ENCODE measurements around the gene IP6K2. TPM values are rescaled to one million over a fixed set of nuclear protein-coding genes. Genes with fewer than 3 reads are reported as not detected.

The IP6K2 gene
- total and polyA plus RNA-seq, 2 of the 8 experiments (the other 6 are each of a cell fraction or from before 2014, with no cell fraction given), result 95.8 to 144 TPM

GRCh38 chr3:48681541-48681880, 35.5 kb downstream of the IP6K2 start:
- Histone ChIP-seq H3K4ac (replicated peaks; ENCODE audit: insufficient read length, low read depth, low read length) (no peak overlapping the region), H3K4me3 (ENCODE audit: extremely low read depth in 1 of 4, insufficient read depth in 2 of 4, low read depth in 3 of 4, low read length in 4 of 4) (no peak overlapping the region), H2BK120ac (replicated peaks; ENCODE audit: low read depth, low read length) (no peak overlapping the region), H3K9ac (replicated peaks in 1 of 4; ENCODE audit: extremely low read depth in 1 of 4, low read depth in 3 of 4, low read length in 3 of 4) (no peak overlapping the region), H3K27ac (ENCODE audit: low read depth, low read length) (no peak overlapping the region), H3K23me2 (ENCODE audit: low read depth, low read length) (peaks cover 8% of the 10 kb centered on the region; the same call in 1 of the 2 replicates), H2AK5ac (ENCODE audit: low read depth, low read length) (no peak overlapping the region), H3K36me3 (ENCODE audit: control insufficient read depth in 2 of 4, insufficient read depth in 4 of 4, low read length in 3 of 4) (peaks cover 26 to 47% (median 40%) of the 10 kb centered on the region in 4 experiments; a peak in 7 of 8 replicates), H3K23ac (ENCODE audit: insufficient read length) (no peak overlapping the region), H2BK15ac (ENCODE audit: low read length) (no peak overlapping the region), H2BK12ac (ENCODE audit: low read depth, low read length) (no peak overlapping the region), H3K18ac (ENCODE audit: extremely low read depth, low read length) (no peak overlapping the region), H2BK20ac (ENCODE audit: low read length) (no peak overlapping the region), H3K79me2 (ENCODE audit: control insufficient read depth in 1 of 2, insufficient read depth in 2 of 2, low read length in 2 of 2) (peaks cover 0 to 21% of the 10 kb centered on the region in 2 experiments; a peak in 2 of 4 replicates), H2AFZ (ENCODE audit: low read length) (no peak overlapping the region), H3K4me2 (ENCODE audit: insufficient read depth in 1 of 2, low read depth in 2 of 2, low read length in 2 of 2) (no peak overlapping the region), H4K91ac (replicated peaks; ENCODE audit: insufficient read length, low read length) (no peak overlapping the region), H3K9me3 (ENCODE audit: insufficient read depth in 2 of 2, low read depth in 1 of 2, low read length in 1 of 2) (no peaks in the 10 kb centered on the region), H2BK5ac (ENCODE audit: low read depth, low read length) (no peak overlapping the region), H3K4me1 (replicated peaks in 1 of 4; ENCODE audit: control insufficient read depth in 3 of 4, insufficient read depth in 4 of 4, low read length in 3 of 4) (peaks cover 0 to 11% (median 4%) of the 10 kb centered on the region in 4 experiments; a peak in 3 of 7 replicates), H3K79me1 (ENCODE audit: low read depth, low read length) (peaks cover 10% of the 10 kb centered on the region), H4K5ac (ENCODE audit: insufficient read length, low read depth, low read length) (no peak overlapping the region), H3K27me3 (replicated peaks in 1 of 4; ENCODE audit: control insufficient read depth in 3 of 4, extremely low read depth in 1 of 4, insufficient read depth in 3 of 4, low read length in 3 of 4) (no peaks in the 10 kb centered on the region), H3K56ac (replicated peaks; ENCODE audit: insufficient read length, low read depth, low read length) (no peak overlapping the region), H4K8ac (ENCODE audit: extremely low read depth, insufficient read depth, low read length) (no peak overlapping the region), H4K20me1 (replicated peaks in 1 of 2; ENCODE audit: control insufficient read depth in 1 of 2, insufficient read depth in 2 of 2, low read length in 2 of 2) (peaks cover 0 to 20% of the 10 kb centered on the region in 2 experiments), H3K14ac (ENCODE audit: insufficient read length) (no peak overlapping the region)
- no peak for FAIRE-seq
- ChIA-PET POLR2A (ENCODE audit: partially characterized antibody) (interaction anchor here (1.1 to 15.0 kb wide), 3 partner anchors 15 to 312 kb away, joined by 3 to 175 read pairs (median 4); partner anchors contain the start of gene CELSR3), CTCF (ENCODE audit: partially characterized antibody) (interaction anchor here (0.6 to 1.5 kb wide), 2 partner anchors 17 to 28 kb away, joined by 5 read pairs; no protein-coding TSS in a partner anchor)
- DNase-seq (ENCODE audit: low read depth in 1 of 2, low spot score in 2 of 2), result no peak
- 90% methylated on average over 6 of the region's 7 CpGs; no CpG with 5 or more reads in 1 of the 2 experiments for WGBS, 2 experiments (ENCODE audit: extremely low coverage in 1 of 2, insufficient coverage in 1 of 2, insufficient read length in 1 of 2, insufficient replicate concordance in 2 of 2, low coverage in 1 of 2, low lambda C conversion rate in 2 of 2, missing lambda C conversion rate in 1 of 2)
- TF ChIP-seq POLR2AphosphoS5 (IDR thresholded peaks at IDR 0.05; ENCODE audit: low read depth, low read length) (no peak), KDM4A (IDR thresholded peaks at IDR 0.05; ENCODE audit: low read depth, low read length, severe bottlenecking) (no peak), USF2 (IDR thresholded peaks at IDR 0.05; ENCODE audit: low read length) (no peak), SIX5 (IDR thresholded peaks at IDR 0.05; ENCODE audit: low read depth, low read length) (no peak), E2F6 (IDR thresholded peaks at IDR 0.05) (no peak), ATF2 (IDR thresholded peaks at IDR 0.05; ENCODE audit: low read length) (no peak), EZH2 (IDR thresholded peaks at IDR 0.05; ENCODE audit: low read depth, low read length, severe bottlenecking) (no peak), TEAD4 (IDR thresholded peaks at IDR 0.05; ENCODE audit: low read depth, low read length) (no peak), HDAC6 (IDR thresholded peaks at IDR 0.05; ENCODE audit: low read depth, low read length) (no peak), SP1 (IDR thresholded peaks at IDR 0.05; ENCODE audit: low read depth, low read length) (no peak), JUN (IDR thresholded peaks at IDR 0.05; ENCODE audit: low read depth, low read length) (no peak)
